Subcutaneous abdominal adipose tissue (tissue), 5 donors: ENCODE data around the gene MPV17L.
A peak's percentile ranks its signal among the peaks of the same experiment; 100 is the strongest.
"Not testable (repeated sequence)": the region's sequence is repeated elsewhere in the genome, so short reads cannot be mapped to it uniquely, and the experiment has no call there.

Source experiments
- H3K27ac ChIP-seq: one replicate; pipeline ENCODE4 v1.7.0; 2013; ENCODE audit warnings: low read depth, mild to moderate bottlenecking, inconsistent platforms, low read length, moderate library complexity
- H3K27me3 ChIP-seq, 5 donors: one replicate each; pipeline ENCODE4 v1.7.0; 2013; ENCODE audit warnings: low read length in 5 of 5, inconsistent platforms in 1 of 5; ENCODE audit not compliant: control insufficient read depth in 5 of 5, insufficient read depth in 4 of 5
- H3K36me3 ChIP-seq, 5 donors: one replicate each; pipeline ENCODE4 v1.7.0; 2013; ENCODE audit warnings: low read length in 5 of 5; ENCODE audit not compliant: control insufficient read depth in 5 of 5, insufficient read depth in 5 of 5
- H3K4me1 ChIP-seq, 5 donors: one replicate each; pipeline ENCODE4 v1.7.0; 2013; ENCODE audit warnings: low read length in 5 of 5, mild to moderate bottlenecking in 3 of 5, moderate library complexity in 1 of 5; ENCODE audit not compliant: control insufficient read depth in 5 of 5, insufficient read depth in 5 of 5
- H3K4me3 ChIP-seq, 5 donors: one replicate each; pipeline ENCODE4 v1.7.0; 2013; ENCODE audit warnings: low read length in 5 of 5, low read depth in 1 of 5
- H3K9ac ChIP-seq, 5 donors: one replicate each; pipeline ENCODE4 v1.7.0; 2013; ENCODE audit warnings: low read length in 5 of 5, mild to moderate bottlenecking in 4 of 5, moderate library complexity in 3 of 5
- H3K9me3 ChIP-seq, 5 donors: one replicate each; pipeline ENCODE4 v1.7.0; 2013; ENCODE audit warnings: low read length in 5 of 5; ENCODE audit not compliant: control insufficient read depth in 5 of 5
- donor health status: healthy.
- donor health status: healthy.
- donor health status: healthy.
- donor health status: healthy.
- donor health status: healthy.

Gene MPV17L

DNA sequence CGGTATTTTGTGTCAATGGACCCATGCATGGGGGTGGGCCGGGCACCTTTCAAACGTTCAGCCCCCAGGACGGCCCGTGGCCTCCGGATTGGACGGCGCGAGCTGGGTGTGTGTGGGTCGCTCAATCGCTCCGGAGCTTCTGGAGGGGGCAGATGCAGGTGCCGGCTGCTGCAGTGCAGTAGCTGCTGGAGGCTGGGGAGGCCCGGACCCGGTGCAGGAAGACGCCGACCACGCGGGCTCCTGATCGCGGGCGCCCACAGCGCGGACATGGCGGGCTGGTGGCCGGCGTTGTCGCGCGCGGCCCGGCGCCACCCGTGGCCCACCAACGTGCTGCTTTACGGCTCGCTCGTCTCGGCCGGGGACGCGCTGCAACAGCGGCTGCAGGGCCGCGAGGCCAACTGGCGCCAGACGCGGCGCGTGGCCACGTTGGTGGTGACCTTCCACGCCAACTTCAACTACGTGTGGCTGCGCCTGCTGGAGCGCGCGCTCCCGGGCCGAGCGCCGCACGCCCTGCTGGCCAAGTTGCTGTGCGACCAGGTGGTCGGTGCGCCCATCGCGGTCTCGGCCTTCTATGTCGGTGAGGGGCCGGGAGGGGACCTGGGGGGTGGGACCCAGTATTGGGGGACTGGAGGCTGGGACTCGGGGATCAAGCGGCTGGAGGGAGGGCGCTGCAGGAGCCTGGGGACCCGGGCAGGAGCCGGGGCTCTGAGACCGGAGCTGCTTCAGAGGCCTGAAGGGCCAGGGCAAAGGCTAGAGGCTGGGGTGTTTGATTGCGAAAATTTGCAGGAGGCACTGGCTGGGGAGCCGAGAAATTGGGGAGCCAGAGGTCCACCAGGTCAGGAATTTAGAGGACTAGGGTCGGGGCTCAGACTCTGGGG is at the start of gene MPV17L:
TSS of gene MPV17L (plus strand) at position 124 of the 878 bp plus-strand sequence. CDS start at position 268, 144 bp downstream.
- H3K36me3 ChIP-seq, H3K4me1 ChIP-seq, H3K27me3 ChIP-seq, H3K27ac ChIP-seq, H3K9me3 ChIP-seq: not testable (repeated sequence)
- Histone ChIP-seq H3K9ac (peak within 1 kb of the TSS in 1 of 5 donors; percentile 47), H3K4me3 (peak within 1 kb of the TSS; percentile 48 to 77 (median 65))

DNA sequence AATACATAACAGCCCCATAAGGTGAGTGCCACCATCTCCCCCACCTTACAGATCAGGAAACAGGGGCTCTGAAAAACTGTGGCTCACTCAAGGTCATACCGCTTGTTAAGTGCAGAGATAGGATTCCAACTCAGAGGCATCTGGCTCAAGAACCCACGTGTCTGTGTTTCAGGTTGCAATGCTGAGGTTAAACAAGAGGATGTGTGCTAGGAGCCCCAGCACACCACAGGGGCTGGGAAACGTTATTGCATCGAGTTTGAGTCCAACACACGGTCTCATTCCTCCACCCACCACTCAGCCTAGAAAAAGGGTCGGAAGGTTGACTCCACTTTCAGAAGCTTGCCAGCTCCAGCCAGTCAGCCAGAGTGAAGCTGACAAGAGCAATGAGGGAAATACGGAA is 46.8 kb upstream of the MPV17L start:
- H3K4me3 ChIP-seq, H3K9me3 ChIP-seq, H3K36me3 ChIP-seq, H3K27me3 ChIP-seq, H3K27ac ChIP-seq, H3K9ac ChIP-seq, H3K4me1 ChIP-seq: not testable (repeated sequence)

DNA sequence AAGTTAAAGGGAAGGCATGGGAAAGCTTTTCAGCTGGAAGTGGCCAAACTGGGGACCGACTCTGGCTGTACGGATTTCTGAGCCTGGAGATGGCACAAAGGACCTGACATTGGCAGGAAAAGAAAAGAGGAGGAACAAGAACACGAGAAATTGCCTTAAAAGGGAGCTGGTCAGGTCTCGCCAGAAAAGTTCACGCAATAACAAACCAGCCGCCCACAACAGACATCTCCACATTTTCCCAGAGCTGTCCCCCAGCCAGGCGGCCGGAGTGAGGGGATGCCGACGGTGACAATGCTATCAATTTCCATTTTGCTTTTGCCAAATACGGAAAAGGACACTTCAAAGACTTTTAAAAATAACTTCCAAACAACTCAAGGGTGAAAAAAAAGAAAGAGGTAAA is 44.3 kb upstream of the MPV17L start:
- H3K27ac ChIP-seq, H3K27me3 ChIP-seq, H3K4me1 ChIP-seq, H3K4me3 ChIP-seq, H3K9ac ChIP-seq, H3K9me3 ChIP-seq, H3K36me3 ChIP-seq: not testable (repeated sequence)

DNA sequence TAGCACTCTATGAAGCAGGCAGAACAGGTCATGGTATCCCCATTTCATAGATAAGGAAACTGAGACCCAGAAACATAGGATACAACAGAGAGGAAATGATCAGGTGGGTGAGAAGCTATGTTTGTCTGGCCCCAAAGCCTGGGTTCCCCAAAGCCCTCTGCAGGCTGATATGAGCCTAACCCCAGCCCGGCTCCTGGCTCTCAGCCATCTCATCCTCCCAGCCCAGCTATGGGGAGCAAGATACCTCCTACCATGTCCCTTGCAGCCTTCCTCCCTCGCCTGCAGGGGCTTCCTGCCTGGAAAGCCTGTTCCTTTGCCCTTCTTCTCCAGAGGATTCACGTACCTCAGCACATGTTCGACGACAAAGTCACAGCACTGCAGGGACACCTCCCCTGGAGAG is 43.8 kb upstream of the MPV17L start:
- H3K27me3 ChIP-seq, H3K9me3 ChIP-seq, H3K9ac ChIP-seq, H3K4me1 ChIP-seq, H3K4me3 ChIP-seq, H3K27ac ChIP-seq, H3K36me3 ChIP-seq: not testable (repeated sequence)

DNA sequence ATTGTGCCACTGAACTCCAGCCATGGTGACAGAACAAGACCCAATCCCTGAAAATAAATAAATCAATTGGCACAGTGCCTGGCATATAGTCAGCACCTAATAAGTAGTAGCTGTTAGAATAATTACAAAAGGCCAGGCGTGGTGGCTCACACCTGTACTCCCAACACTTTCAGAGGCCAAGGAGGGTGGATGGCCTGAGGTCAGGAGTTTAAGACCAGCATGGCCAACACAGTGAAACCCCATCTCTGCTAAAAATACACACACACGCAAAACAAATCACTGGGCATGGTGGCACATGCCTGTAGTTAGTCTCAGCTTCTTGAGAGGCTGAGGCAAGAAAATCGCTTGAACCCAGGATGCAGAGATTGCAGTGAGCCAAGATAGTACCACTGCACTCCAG is 42.7 kb upstream of the MPV17L start:
- not testable (repeated sequence) for H3K4me1 ChIP-seq, H3K36me3 ChIP-seq

DNA sequence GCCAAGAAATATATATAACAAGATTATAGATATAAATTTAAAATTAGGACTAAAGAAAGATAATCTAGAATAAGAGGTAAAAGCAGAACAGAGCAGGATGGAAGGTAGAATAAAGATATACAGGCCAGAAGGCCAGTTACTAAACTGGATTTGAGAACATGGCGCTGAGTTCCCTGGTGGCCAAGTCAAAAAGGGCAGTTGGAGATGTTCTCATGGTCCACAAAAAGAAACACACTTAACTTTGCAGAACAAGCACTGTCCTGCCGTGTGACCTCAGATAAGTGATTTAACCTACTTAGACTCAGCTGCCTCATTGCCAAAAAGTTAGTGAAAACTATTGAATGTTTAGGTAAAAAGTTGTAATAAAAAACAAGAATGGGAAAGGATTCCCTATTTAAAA is 40.7 kb upstream of the MPV17L start:
- not testable (repeated sequence) for H3K4me3 ChIP-seq, H3K27me3 ChIP-seq, H3K27ac ChIP-seq, H3K36me3 ChIP-seq, H3K4me1 ChIP-seq, H3K9ac ChIP-seq, H3K9me3 ChIP-seq

More for the DNA sequence above, 42.7 kb upstream of the MPV17L start:
- not testable (repeated sequence) for H3K4me3 ChIP-seq, H3K9ac ChIP-seq, H3K9me3 ChIP-seq, H3K27me3 ChIP-seq, H3K27ac ChIP-seq

DNA sequence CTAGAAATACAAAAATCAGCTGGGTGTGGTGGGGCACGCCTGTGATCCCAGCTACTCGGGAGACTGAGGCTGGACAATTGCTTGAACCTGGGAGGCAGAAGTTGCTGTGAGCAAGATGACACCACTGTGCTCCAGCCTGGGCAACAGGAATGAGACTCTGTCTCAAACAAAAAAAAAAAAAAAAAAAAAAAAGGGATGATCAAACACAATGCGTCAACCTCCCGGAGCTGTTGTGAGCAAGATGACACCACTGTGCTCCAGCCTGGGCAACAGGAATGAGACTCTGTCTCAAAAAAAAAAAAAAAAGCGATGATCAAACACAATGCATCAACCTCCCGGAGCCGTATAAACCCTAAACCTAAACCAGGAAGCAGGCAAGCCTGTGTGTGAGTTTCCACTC is 38.1 kb upstream of the MPV17L start:
- not testable (repeated sequence) for H3K4me3 ChIP-seq, H3K4me1 ChIP-seq, H3K27me3 ChIP-seq, H3K27ac ChIP-seq, H3K9me3 ChIP-seq, H3K36me3 ChIP-seq, H3K9ac ChIP-seq

DNA sequence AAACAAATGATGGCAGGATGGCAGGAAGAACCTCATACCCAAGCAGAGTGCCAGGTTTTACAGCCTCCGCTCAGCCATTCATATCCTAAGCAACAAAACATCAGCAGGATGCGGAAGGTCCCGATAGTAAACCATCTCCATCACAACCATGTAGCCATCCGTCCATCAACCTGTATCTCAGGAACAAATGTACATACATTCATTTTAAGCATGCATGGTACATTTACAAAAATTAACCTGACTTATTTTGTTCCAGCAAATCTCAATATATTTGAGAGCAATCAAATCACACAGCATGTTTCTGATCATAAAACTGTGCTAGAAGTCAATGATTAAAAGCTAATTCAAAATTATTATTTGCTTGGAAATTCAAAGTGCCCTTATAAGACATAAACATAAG is 17.4 kb upstream of the MPV17L start, which contains the start of gene NPIPA5:
TSS of gene NPIPA5 (minus strand) at position 101 of the 400 bp plus-strand sequence. CDS start at position 101, 0 bp downstream.
- not testable (repeated sequence) for H3K4me1 ChIP-seq, H3K9ac ChIP-seq, H3K27ac ChIP-seq, H3K27me3 ChIP-seq, H3K36me3 ChIP-seq, H3K9me3 ChIP-seq, H3K4me3 ChIP-seq

DNA sequence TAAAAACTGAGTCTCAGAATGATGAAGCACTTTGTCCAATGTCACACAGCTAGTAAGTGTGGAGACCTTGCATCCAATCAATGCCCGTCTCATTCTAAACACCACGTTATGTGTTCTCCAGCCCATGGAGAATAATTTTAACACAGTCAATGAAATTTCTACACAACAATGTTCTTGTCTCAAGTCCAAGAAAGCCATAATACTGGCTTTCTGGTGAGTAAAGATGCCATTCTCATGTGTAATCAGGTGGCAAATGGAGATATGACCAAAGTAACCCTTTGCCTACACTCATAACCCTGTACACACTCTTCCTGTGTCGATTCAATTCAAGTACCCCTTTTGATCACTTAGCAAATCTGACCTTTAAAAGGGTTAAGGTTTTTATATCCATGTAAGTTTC is 12.7 kb upstream of the MPV17L start:
- not testable (repeated sequence) for H3K9me3 ChIP-seq, H3K27me3 ChIP-seq, H3K4me1 ChIP-seq, H3K9ac ChIP-seq, H3K4me3 ChIP-seq, H3K36me3 ChIP-seq, H3K27ac ChIP-seq

DNA sequence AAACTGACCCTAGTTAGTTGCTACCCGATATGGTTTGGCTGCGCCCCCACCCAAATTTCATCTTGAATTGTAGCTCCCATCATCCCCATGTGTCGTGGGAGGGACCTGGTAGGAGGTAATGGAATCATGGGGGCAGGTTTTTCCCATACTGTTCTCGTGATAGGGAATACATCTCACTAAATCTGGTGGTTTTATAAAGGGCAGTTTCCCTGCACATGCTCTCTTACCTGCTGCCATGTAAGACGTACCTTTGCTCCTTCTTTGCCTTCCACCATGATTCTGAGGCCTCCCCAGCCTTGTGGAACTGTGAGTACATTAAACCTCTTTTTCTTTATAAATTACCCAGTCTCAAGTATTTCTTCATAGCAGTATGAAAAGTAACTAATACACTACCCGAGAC is 7.5 kb upstream of the MPV17L start:
- not testable (repeated sequence) for H3K9me3 ChIP-seq, H3K36me3 ChIP-seq, H3K27me3 ChIP-seq, H3K4me3 ChIP-seq, H3K27ac ChIP-seq, H3K9ac ChIP-seq, H3K4me1 ChIP-seq
